NOMO-1 treated with dmso at 0.1 percent for 144 hours (cell line): ENCODE data around the gene DPP6.

Experiments used
- DNase-seq: peaks from one replicate; lab custom pipeline; 2025; ENCODE audit not compliant: unreplicated experiment; lab: John Stamatoyannopoulos, UW

DPP6 gene

DNA sequence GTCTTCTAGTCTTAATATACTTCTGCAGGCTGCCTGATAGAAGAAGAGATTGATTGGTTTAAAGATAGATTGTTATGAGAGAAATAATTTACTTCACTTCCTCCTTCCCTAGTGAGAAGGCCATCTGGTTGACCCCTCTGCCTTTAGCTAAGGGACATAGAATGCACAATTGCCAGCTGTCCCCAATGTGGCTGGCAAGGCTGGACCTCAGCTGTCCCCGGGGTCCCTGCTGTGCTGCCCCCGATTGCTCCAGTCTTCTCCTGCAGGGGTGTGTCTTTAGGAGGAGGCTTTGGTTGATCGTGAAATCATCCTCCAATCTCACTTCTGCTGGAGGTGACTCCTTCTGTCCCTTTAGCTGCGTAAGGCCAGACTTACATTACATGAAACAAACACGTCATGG, 388.5 kb downstream of the DPP6 start:
- DNase-seq = no peak

DNA sequence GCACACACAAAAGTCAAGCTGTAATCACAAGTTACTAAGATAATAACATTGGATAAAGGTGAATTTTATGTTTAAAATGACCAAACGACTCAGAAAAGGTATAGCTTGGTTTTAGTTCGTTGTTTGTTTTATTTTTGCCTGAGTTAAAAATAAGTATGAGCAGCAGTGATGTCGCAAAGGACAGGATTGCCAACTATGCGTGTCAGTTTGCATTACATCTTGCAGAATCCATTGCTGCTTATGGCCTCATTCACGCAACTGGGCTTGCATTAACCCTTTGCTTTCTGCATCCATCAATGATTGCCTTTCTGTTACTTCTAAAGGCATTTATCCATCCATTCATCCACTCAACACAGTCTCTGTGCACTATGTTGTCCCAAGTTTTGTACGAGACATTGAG, 389.6 kb downstream of the DPP6 start:
- DNase-seq = no peak

DNA sequence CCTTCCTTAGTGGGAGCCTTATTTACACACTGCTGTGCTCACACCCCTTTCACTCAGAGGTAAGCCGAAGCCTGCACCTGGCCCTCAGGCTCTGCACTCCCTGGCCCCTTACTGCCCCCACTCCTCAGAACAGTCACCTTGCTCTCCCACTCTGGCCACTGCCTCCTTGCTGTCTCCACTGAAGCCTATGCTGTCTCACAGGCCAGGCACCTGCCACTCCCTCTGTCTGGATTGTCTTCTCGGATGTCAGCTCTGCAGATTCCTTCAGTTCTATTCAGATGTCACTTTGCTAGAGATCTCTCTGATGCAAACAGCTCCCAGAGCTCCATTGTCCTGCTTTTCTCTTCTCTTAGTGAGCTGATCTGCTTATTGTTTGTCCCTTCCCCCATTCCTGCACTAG, 390.7 kb downstream of the DPP6 start:
- no peak for DNase-seq

DNA sequence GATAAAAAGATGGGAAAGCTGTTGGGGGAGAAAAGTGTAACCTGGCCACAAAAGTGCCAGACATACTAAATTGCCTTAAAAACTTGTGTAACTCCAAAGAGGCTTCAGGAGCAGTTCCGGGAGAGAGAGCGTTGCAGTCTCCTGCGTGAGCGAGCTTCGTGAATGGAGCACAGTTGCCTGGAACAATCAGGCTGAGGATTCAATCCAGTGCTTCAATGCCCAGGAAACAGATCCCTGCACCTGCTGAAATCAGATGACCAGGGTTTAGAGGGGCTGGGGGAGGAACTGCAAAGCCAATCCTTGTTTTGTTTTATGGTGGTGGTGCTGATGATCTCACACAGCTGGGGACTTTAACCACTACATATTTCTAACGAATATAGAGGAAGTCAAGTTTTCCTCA, 398.3 kb downstream of the DPP6 start:
- no peak for DNase-seq

DNA sequence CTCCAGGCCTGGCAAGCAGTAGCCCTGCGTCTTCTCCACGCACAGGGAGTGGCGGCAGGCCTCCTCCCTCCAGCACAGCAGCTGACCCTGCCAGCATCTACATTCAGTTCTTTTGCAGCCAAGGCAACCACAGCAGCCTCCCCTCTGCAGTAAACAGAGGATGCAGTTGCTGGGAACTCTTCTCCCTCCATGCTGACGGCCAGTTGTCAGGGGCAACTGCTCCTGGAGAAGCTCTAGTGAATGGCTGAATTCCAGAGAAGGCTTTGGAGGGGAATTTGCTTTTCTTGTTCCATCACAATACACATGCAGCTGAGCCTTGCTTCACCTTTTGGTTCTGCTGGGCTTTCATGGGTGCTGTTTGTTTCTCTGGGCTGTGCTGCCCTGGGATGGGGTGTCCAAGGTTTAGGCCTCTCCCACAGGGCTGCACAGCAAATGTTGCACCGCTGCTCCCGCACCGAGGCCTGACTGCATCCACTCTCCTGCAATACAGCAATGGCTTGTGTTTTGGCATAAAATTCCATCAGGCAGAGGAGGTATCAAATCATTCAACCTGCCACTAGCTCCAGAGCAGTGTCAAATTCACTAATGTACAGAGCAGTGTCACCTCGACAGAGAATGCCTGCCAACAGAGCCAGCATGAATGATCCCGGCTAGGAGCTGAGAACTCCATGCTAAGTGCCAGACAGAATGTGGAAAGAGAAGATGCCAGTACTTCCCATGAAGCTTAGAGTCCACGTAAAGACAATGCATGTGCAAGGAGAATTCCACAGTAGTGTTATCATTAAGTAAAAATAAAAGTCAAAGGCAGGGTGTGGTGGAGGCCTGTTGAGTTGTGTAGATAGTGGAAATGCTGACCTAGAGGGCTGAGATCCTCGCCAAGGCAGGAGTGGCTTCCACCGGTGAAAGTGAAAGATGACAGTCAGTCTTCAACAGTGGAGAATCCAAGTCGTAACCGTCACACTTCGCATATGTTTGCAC, 399.6 kb downstream of the DPP6 start:
- DNase-seq = no peak

DNA sequence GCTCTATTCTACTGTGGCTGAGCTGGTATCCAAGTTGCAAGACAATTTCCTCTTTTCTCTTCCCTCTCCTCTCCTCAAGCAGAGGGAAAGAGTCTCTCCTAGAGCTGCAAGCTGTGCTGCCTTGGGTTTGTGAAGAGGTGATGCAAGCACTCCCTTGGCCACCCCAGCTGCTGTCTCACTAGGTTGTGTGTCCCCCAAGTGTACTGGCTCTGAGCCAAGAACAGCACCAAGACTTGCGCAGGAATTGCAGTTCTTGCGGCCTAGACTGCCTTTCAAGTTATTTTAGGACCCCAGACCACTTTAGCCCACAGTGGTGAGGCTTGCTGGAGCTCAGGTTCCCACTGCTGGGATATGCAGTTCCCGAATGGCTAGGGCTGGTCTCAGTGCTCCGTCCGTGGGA, 411.6 kb downstream of the DPP6 start:
- DNase-seq = no peak

DNA sequence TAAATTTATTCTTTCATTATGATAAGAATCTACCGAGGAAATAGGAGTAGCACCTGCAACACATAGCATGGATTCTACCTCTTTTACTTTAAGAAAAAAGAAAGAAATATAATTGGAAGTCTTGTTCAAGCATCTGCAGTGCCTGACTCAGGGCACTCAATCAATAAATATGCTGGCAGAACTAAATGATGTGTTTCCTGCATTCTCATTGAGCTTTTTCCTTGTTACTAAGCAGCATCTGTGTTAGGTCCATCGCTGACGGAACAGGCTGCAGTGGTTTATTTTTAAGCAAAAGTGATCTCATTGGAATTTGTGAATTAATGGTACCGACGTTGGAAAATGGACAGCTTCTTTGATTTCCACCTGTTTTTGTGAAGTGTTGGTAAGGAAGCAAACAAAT, 417.5 kb downstream of the DPP6 start:
- no peak for DNase-seq

DNA sequence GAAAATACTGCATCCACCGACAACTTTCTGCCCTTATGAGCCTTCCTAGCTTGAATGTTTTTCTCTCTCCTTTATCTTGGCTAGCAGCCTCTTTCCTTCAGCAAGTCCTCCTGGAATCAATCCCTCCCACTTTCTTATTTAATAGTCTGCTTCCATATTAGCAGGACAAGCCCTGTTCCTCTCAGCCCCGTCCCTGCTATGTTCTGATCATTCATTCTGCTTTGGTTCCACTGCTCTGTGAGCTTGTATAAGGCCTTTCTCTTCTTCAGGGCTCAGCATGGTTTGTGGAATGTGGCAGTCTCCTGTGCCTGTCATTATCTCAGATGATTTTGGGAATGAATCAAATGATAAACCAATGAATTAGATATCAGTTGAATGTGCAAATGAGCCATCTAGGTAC, 420.1 kb downstream of the DPP6 start:
- DNase-seq = no peak

DNA sequence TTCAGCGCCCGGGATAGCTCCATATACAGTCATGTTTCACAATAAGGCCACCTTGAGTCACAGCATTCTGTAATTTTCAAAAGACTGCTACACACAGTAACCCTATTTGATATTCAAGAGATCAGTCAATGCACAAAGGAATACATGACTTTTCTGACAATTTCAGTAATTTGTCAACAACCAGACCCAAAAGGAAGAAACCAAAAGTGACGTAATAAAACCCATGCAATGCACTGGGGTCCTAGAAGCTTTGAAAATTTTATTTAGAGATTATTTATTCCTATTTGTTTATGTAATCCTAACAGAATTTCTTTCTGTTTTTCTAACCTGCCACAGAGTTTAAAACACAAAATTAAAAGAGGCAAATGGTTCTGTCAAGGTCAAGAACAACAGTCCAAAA, 421.2 kb downstream of the DPP6 start:
- no peak for DNase-seq

DNA sequence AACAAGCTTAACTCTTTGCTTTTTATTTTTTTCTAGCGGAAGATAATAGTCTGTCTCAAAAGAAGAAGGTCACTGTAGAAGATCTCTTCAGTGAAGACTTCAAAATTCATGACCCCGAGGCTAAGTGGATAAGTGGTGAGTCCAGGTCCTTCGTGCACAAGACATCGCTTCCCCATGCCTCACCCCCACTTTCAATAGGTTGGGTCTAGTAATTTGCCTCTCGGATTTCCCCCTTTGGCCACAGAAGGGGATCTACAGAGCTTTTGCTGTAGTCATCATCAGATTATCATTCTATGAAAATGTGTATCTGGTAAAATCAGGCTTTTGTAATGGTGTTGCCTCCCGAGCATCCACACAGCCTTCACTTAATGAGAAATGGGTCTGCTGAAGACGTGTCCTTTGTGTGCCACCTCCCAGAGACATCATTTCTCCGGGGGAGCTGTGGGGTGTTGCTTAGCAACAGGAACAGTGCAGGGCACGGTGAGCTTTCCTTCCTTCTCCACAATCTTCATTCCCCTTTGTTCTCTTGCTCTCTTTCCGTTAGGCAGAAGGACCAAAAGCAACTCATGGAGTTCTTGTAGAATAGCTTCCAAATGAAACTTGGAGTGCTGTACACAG, 422.8 kb downstream of the DPP6 start:
- DNase-seq = no peak

DNA sequence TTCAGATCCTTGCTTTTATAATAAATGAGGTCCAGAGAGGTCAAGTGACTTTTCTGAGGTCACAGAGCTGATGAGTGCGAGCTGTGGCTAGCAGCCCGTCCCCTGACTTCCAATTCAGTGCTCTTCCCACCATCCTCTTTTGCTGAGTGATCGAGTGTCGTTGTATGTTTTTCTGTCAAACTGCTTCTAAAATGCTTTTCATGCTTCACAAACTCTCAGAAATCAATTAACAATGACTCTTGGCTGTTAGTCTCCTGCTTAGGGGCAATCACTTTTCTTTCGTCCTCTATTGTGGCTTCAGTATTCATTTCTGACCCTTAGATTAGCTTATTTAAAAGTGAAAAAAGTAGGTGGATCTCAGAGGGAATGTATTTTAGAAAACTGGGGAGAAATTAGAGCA, 423.7 kb downstream of the DPP6 start:
- DNase-seq = no peak

DNA sequence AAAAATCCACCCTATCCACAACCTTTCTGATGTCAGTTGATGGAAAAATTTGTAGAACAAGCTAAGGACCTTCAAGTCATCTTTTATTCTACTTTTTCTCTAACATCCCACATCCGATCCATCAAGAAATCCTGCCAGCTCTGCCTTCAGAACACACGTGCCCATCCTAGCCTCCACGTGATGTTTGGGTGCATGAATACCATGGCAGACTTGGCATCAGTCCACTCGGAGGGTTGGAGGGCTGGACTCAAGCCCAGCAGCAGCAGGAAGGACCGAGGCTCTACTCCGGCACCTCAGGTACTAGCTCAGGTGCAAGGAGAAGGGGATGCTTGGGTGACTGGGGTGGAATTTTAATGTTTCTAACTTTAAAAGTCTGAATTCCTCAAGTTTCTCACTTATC, 428.6 kb downstream of the DPP6 start:
- no peak for DNase-seq

DNA sequence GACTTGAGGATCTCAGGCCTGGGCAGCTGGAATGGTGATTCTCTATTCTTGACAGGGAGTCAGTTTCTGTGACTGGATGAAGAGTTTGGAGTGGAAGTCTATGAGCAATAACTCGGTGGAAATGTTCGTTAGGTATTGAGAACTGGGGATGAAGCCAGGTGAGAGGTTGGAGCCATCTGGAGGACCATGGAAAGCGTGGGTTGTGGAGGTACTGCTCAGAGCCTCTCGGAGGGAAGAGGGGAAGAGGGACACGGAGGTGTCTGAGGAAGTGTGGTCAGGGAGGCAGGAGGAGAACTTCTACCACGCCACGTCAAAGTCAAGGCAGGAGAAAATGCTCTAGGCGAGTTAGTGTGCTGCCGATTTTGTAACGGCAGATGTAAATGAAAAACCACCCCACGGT, 430.7 kb downstream of the DPP6 start:
- DNase-seq = no peak

DNA sequence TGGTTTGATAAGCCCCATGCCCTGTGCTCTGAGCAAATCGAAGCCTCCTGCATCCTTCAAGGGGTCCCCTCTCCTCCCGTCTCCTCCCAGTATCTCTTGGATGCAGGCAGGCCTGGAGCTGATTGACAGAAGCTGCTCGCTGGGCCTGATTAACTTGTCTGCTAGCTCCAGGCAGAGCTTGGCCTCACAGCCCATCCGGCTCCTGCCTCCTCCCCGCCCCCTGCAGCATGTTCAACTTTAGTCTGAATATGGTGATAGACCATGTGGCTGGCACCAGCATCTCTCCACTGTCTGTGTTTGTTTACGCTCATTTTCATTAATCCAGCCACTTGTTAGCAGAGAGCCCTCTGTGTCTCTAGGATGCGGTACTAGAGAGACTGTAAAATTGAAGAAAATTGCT, 432.2 kb downstream of the DPP6 start:
- DNase-seq = no peak

DNA sequence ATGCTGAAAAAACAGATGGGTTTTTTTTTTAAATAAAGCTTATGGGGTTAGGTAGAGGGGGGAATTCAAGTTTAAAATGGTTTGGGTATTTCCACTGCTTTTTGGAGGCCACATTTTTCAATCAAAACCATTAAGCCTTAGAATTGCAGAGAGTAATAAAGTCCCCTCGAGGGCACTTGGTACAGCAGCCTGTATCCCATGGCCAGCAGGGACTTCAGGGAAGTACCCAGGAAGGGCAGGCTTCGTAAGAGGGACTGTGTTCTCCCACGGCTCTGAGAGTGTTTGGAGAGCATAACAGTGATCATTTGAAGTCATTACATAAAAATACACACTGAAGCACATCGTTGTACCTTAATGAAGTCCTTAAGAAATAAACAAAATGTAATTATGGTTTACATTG, 432.7 kb downstream of the DPP6 start:
- no peak for DNase-seq

DNA sequence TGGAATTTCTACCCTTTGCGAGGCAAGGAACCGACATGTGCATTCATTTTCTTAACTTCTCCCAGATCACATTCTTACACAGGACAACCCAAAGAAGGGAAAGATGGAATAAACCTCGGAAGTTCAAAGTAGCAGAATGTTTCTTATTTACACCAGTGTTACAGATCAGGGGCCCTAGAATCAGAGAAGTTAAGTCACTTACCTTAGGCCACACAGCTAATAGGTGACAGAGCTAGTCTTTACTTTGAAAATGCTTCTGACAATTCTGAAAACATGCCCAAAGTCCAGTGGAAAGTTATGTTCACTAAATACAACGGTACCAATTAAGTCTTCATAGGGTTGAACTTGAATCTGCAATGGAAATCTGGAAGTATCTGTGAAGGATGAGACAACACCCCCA, 437.7 kb downstream of the DPP6 start:
- no peak for DNase-seq

DNA sequence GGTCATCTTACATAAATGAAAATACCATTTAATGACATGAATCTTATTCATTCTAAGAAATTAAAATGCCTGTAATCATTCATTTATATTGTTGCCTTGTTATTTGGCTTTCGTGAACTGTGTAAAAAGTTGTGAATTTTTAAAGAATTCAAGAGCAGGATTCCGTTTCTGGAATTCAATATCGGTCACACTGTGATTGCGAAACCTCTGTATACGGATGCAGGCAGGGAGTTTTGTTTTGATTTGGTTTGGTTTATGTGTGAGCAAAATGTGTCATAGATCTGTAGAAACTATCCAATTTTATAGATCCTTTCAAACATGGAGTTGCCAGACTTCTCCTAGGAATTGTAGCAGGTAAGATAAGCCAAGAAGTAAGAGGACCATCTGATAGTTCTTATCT, 441.4 kb downstream of the DPP6 start:
- DNase-seq = no peak

DNA sequence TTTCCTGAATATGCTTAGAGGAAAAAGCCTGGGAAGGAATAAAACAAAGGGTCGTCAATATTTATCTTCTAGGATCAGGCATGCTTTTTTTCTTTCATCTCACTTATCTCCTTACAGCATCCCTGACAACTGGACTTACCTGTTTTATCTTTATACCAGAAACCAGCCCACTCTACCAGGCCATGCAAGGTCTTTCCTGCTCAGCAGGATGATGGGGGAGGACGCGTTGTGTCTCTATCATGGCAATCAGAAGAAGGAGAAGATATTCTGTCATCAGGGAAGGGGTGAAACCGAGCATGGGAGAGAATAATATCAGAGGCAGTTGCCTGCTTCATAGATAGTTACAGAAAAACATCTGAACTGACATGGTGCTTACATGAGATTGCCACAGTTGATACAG, 445.6 kb downstream of the DPP6 start:
- DNase-seq = no peak

DNA sequence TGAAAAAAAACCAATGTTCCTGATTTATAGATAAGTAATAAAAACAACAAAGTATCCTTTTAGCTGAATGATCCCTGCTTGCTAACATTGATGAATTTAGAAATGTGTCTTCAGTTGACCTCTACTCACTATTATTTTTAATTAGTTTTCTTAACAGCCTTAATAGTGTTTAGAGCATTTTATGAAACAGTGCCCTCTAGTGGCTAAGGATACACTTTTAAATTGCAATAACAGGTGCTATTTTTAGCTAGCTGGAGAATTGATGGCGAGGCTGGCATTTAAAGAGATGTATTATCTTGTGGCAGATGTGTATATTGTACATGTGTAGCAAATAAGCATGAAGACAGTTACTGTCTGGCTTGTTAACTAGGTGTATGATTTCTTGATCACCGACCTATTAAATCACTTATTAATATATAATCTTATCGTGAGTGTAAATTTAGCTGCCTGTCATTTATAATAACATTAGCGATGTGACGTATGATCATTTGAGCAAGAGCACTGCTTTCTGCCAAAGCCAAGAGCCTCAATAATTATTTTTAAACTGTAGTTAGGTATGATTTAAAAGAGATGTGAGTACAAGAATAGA, 451.9 kb downstream of the DPP6 start:
- DNase-seq = no peak

DNA sequence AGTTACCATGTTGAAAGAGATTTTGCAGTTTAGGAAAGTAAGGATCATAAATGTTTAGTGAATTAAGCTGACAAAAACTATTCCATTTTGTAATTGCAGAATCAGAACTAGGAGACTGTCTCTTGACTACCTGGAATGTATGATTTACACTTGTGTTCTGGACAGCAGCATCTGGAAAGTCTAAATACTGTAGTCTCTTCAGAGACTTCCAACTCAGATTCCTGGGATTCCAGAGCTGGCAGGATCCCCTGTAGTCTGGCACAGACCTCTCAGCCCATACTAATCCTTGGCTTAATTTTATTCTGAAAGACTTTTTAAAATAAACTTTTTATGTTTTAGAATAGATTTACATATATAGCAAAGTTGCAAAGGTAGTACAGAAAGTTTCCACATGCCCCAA, 452.7 kb downstream of the DPP6 start:
- no peak for DNase-seq

DNA sequence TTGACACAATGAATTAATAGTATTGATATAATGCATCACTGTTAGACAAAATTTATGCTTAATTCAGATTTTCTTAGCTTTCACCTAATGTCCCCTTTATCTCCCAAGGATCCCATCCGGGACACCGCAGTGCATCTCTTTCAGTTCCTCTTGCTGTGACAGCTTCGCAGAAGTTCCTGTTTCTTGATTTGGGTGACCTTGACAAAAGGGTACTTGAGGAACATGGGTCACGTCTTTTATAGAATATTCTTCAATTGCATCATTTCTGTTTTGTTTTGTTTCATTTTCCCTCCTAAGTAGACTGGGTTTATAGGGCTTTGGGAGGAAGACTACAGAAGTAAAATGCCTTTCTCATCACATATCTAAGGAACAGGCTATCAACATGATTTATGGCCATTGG, 453.2 kb downstream of the DPP6 start:
- DNase-seq = no peak

DNA sequence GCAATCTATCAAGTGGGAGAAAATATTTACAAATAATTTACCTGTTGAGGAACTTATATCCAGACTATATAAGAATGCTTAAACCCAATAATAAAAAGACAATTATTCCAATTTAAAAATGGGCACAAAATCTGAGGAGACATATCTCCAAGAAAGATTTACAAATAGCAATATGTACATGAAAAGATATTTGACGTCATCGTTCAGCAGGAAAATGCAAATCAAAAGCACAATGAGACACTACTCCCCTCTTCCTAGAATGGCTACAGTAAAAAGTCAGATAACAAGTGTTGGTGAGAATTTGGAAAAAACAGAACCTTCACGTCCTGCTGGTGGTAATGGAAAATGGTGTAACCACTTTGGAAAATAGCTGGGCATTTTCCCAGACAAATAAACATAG, 457.0 kb downstream of the DPP6 start:
- no peak for DNase-seq
